ENCODE data around the gene BOK.

GRCh38 chr2:241569831-241570281 lies 11.3 kb downstream of the BOK start:
- TF ChIP-seq, protein P1, sequence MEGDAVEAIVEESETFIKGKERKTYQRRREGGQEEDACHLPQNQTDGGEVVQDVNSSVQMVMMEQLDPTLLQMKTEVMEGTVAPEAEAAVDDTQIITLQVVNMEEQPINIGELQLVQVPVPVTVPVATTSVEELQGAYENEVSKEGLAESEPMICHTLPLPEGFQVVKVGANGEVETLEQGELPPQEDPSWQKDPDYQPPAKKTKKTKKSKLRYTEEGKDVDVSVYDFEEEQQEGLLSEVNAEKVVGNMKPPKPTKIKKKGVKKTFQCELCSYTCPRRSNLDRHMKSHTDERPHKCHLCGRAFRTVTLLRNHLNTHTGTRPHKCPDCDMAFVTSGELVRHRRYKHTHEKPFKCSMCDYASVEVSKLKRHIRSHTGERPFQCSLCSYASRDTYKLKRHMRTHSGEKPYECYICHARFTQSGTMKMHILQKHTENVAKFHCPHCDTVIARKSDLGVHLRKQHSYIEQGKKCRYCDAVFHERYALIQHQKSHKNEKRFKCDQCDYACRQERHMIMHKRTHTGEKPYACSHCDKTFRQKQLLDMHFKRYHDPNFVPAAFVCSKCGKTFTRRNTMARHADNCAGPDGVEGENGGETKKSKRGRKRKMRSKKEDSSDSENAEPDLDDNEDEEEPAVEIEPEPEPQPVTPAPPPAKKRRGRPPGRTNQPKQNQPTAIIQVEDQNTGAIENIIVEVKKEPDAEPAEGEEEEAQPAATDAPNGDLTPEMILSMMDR (conservative IDR thresholded peaks at IDR 0.05; ENCODE audit: low read depth, low read length) = no peak
- TF ChIP-seq EZH2 (IDR thresholded peaks at IDR 0.05; ENCODE audit: low read length, unreplicated experiment) = no peak

Measured in PC-3 (cell line).